ENCODE data around the gene EIF4A2.
A peak's percentile ranks its signal among the peaks of the same experiment; 100 is the strongest.
"Not testable (repeated sequence)": the region's sequence is repeated elsewhere in the genome, so short reads cannot be mapped to it uniquely, and the experiment has no call there.

Gene EIF4A2

GRCh38 chr3:186822388-186822759, 39.0 kb downstream of the EIF4A2 start:
- DNase-seq: not testable (repeated sequence)

GRCh38 chr3:186823386-186823785, 40.0 kb downstream of the EIF4A2 start:
- no peak for DNase-seq

GRCh38 chr3:186824430-186825139, 41.2 kb downstream of the EIF4A2 start:
- no peak for DNase-seq

- peak; percentile 56 to 66 for DNase-seq
Observed at GRCh38 chr3:186825294-186825821, 42.0 kb downstream of the EIF4A2 start.

- no peak for DNase-seq
Observed at GRCh38 chr3:186825872-186826409, 42.6 kb downstream of the EIF4A2 start.

GRCh38 chr3:186826410-186826975, 43.1 kb downstream of the EIF4A2 start:
- peak; percentile 34 to 37 for DNase-seq

GRCh38 chr3:186826976-186827857, 43.8 kb downstream of the EIF4A2 start:
- peak; percentile 80 to 85 for DNase-seq

- no peak for DNase-seq
Observed at GRCh38 chr3:186828340-186828739, 45.0 kb downstream of the EIF4A2 start.

GRCh38 chr3:186831798-186832197, 48.4 kb downstream of the EIF4A2 start:
- DNase-seq: no peak

- no peak for DNase-seq
Observed at GRCh38 chr3:186832276-186832675, 48.9 kb downstream of the EIF4A2 start.
